H1 (cell line): ENCODE results near the gene ADGRF1. TPM values are rescaled to one million over a fixed set of nuclear protein-coding genes. Genes with fewer than 3 reads are reported as not detected.

Experiments
- CTCF ChIA-PET: fragments of 300-600 bp; sonication (Branson Sonifier 250); formaldehyde crosslinking; loops from one replicate; lab custom pipeline; 2021; ENCODE audit not compliant: partially characterized antibody; lab: Charles Lee
- POLR2A ChIA-PET: fragments of 300-600 bp; sonication (Branson Sonifier 250); formaldehyde crosslinking; loops from one replicate; lab custom pipeline; 2021; ENCODE audit warnings: inconsistent platforms; ENCODE audit not compliant: partially characterized antibody; lab: Charles Lee
- DNase-seq, 2 experiments: peaks; one replicate each; pipeline versions ENCODE4 v3.0.0 to v3.0.0-alpha.2; 2010 to 2022; ENCODE audit warnings: low spot score in 2 of 2, low read depth in 1 of 2, mixed read lengths in 1 of 2
- FAIRE-seq: peaks from 2 replicates; lab custom pipeline; 2011; peaks lifted over from hg19 to GRCh38; lab: Jason Lieb, UNC
- H2AFZ ChIP-seq: 2 replicates; pipeline ENCODE4 v1.8.1; 2012; ENCODE audit warnings: low read length, inconsistent platforms
- H2AK5ac ChIP-seq: 2 replicates; pipeline ENCODE4 v1.6.1; 2013; ENCODE audit warnings: low read depth, low read length
- H2BK120ac ChIP-seq: replicated peaks from 2 replicates; pipeline ENCODE3; 2013; ENCODE audit warnings: low read depth, low read length, inconsistent platforms
- H2BK12ac ChIP-seq: 2 replicates; pipeline ENCODE4 v1.6.1; 2013; ENCODE audit warnings: low read depth, low read length
- H2BK15ac ChIP-seq: 2 replicates; pipeline ENCODE4 v1.6.1; 2013; ENCODE audit warnings: low read length
- H2BK20ac ChIP-seq: 2 replicates; pipeline ENCODE4 v1.6.1; 2013; ENCODE audit warnings: low read length
- H2BK5ac ChIP-seq: 2 replicates; pipeline ENCODE4 v1.6.1; 2013; ENCODE audit warnings: low read depth, low read length
- H3K14ac ChIP-seq: 2 replicates; pipeline ENCODE4 v1.6.1; 2013; ENCODE audit warnings: inconsistent platforms; ENCODE audit not compliant: insufficient read length
- H3K18ac ChIP-seq: 2 replicates; pipeline ENCODE4 v1.6.1; 2013; ENCODE audit warnings: low read length; ENCODE audit errors: extremely low read depth
- H3K23ac ChIP-seq: 2 replicates; pipeline ENCODE4 v1.6.1; 2013; ENCODE audit warnings: inconsistent platforms; ENCODE audit not compliant: insufficient read length
- H3K23me2 ChIP-seq: 2 replicates; pipeline ENCODE4 v1.6.1; 2013; ENCODE audit warnings: low read depth, low read length
- H3K27ac ChIP-seq: 2 replicates; pipeline ENCODE4 v1.6.1; 2011; ENCODE audit warnings: low read depth, low read length, inconsistent platforms
- H3K27me3 ChIP-seq, 4 experiments: replicated peaks in 1 of 4; 1 replicate in 1 of 4; 2 replicates in 3 of 4; pipeline versions ENCODE4 v1.6.1 to v1.8.1; 2011 to 2013; ENCODE audit warnings: low read length in 3 of 4, mild to moderate bottlenecking in 3 of 4, inconsistent platforms in 2 of 4, mixed read lengths in 2 of 4, moderate library complexity in 1 of 4; ENCODE audit not compliant: control insufficient read depth in 3 of 4, insufficient read depth in 3 of 4; ENCODE audit errors: extremely low read depth in 1 of 4
- H3K36me3 ChIP-seq, 4 experiments: 2 replicates each; pipeline versions ENCODE4 v1.6.1 to v1.8.1; 2011 to 2013; ENCODE audit warnings: mild to moderate bottlenecking in 4 of 4, low read length in 3 of 4, moderate library complexity in 2 of 4, control low read depth in 1 of 4, inconsistent platforms in 1 of 4; ENCODE audit not compliant: insufficient read depth in 4 of 4, control insufficient read depth in 2 of 4
- H3K4ac ChIP-seq: replicated peaks from 2 replicates; pipeline ENCODE3; 2013; ENCODE audit warnings: low read length, low read depth, mixed read lengths, inconsistent platforms; ENCODE audit not compliant: insufficient read length
- H3K4me1 ChIP-seq, 4 experiments: replicated peaks in 1 of 4; 1 replicate in 1 of 4; 2 replicates in 3 of 4; pipeline versions ENCODE4 v1.6.1 to v1.8.1; 2011 to 2013; ENCODE audit warnings: low read length in 3 of 4, inconsistent platforms in 2 of 4, mixed read lengths in 1 of 4; ENCODE audit not compliant: insufficient read depth in 4 of 4, control insufficient read depth in 3 of 4
- H3K4me2 ChIP-seq, 2 experiments: 2 replicates each; pipeline versions ENCODE4 v1.6.1 to v1.8.1; 2011 to 2013; ENCODE audit warnings: low read depth in 2 of 2, low read length in 2 of 2, control low read depth in 1 of 2, inconsistent platforms in 1 of 2, mild to moderate bottlenecking in 1 of 2; ENCODE audit not compliant: insufficient read depth in 1 of 2
- H3K4me3 ChIP-seq, 4 experiments: fragments of 200-600, 300-600 bp in 1 of 4; sonication (generic), shearing (Covaris generic), sonication (Bioruptor Twin) in 1 of 4; 2 replicates each; pipeline versions ENCODE4 v1.5.1 to v1.8.1; 2011 to 2016; ENCODE audit warnings: low read length in 4 of 4, low read depth in 3 of 4, control low read depth in 2 of 4, inconsistent platforms in 2 of 4, mild to moderate bottlenecking in 2 of 4, mixed read lengths in 1 of 4, moderate library complexity in 1 of 4; ENCODE audit not compliant: insufficient read depth in 2 of 4; ENCODE audit errors: extremely low read depth in 1 of 4
- H3K56ac ChIP-seq: replicated peaks from 2 replicates; pipeline ENCODE3; 2013; ENCODE audit warnings: low read depth, mild to moderate bottlenecking, mixed read lengths, low read length, inconsistent platforms; ENCODE audit not compliant: insufficient read length
- H3K79me1 ChIP-seq: 2 replicates; pipeline ENCODE4 v1.6.1; 2013; ENCODE audit warnings: low read depth, low read length, control low read depth
- H3K79me2 ChIP-seq, 2 experiments: 2 replicates each; pipeline versions ENCODE4 v1.6.1 to v1.8.1; 2012 to 2013; ENCODE audit warnings: low read length in 2 of 2, mild to moderate bottlenecking in 2 of 2, inconsistent platforms in 1 of 2; ENCODE audit not compliant: insufficient read depth in 2 of 2, control insufficient read depth in 1 of 2
- H3K9ac ChIP-seq, 4 experiments: replicated peaks in 1 of 4; 1 replicate in 1 of 4; 2 replicates in 3 of 4; pipeline versions ENCODE4 v1.6.1 to v1.8.1; 2011 to 2013; ENCODE audit warnings: low read depth in 3 of 4, low read length in 3 of 4, control low read depth in 2 of 4, mild to moderate bottlenecking in 2 of 4, moderate library complexity in 2 of 4, inconsistent platforms in 1 of 4; ENCODE audit errors: extremely low read depth in 1 of 4
- H3K9me3 ChIP-seq, 2 experiments: 2 replicates each; pipeline versions ENCODE4 v1.6.1 to v1.8.1; 2012 to 2013; ENCODE audit warnings: mild to moderate bottlenecking in 2 of 2, moderate library complexity in 2 of 2, control low read depth in 1 of 2, inconsistent platforms in 1 of 2, low read depth in 1 of 2, low read length in 1 of 2, mixed read lengths in 1 of 2; ENCODE audit not compliant: insufficient read depth in 2 of 2
- H4K20me1 ChIP-seq, 2 experiments: replicated peaks in 1 of 2; 2 replicates each; pipeline versions ENCODE3 to v1.8.1; 2011 to 2013; ENCODE audit warnings: inconsistent platforms in 2 of 2, low read length in 2 of 2, mild to moderate bottlenecking in 1 of 2; ENCODE audit not compliant: insufficient read depth in 2 of 2, control insufficient read depth in 1 of 2
- H4K5ac ChIP-seq: 2 replicates; pipeline ENCODE4 v1.6.1; 2013; ENCODE audit warnings: low read length, low read depth, mixed read lengths, inconsistent platforms; ENCODE audit not compliant: insufficient read length
- H4K8ac ChIP-seq: 2 replicates; pipeline ENCODE4 v1.8.0; 2013; ENCODE audit warnings: mild to moderate bottlenecking, moderate library complexity, low read length, inconsistent platforms; ENCODE audit not compliant: insufficient read depth; ENCODE audit errors: extremely low read depth
- H4K91ac ChIP-seq: replicated peaks from 2 replicates; pipeline ENCODE3; 2013; ENCODE audit warnings: low read length, mixed read lengths, inconsistent platforms; ENCODE audit not compliant: insufficient read length
- ATF3 ChIP-seq: IDR thresholded peaks from 2 replicates; pipeline ENCODE4 v1.6.1; 2011; ENCODE audit warnings: low read depth, mild to moderate bottlenecking, low read length; ENCODE audit not compliant: insufficient read depth
- SRF ChIP-seq: IDR thresholded peaks from 2 replicates; pipeline ENCODE4 v1.6.1; 2011; ENCODE audit warnings: mild to moderate bottlenecking, low read depth, low read length, moderate library complexity
- WGBS, 2 experiments: shearing (Covaris generic) in 1 of 2; methylation state at CpG; one replicate each; pipeline versions ENCODE4 v1.1.6 to v1.1.7; 2013 to 2015; ENCODE audit warnings: low lambda C conversion rate in 2 of 2, mixed read lengths in 2 of 2, inconsistent platforms in 1 of 2, low coverage in 1 of 2, missing lambda C conversion rate in 1 of 2; ENCODE audit not compliant: insufficient replicate concordance in 2 of 2, insufficient coverage in 1 of 2, insufficient read length in 1 of 2; ENCODE audit errors: extremely low coverage in 1 of 2, missing lambda C conversion rate in 1 of 2; 5-methylcytosine and 5-hydroxymethylcytosine counted together
- polyA plus RNA-seq, 7 experiments: library from polyadenylated mRNA; depleted of rRNA in 3 of 7; stranded (reverse) in 5 of 7; unstranded in 2 of 7; fragments of >200 nt in 5 of 7; fragments of 200-250 nt in 2 of 7; gene quantifications; 1 replicate in 5 of 7; 2 replicates in 1 of 7; 4 replicates in 1 of 7; pipeline versions ENCODE4 v1.2.1 to v1.2.3, GENCODE V29; 2011 to 2013; ENCODE audit warnings: missing spikeins in 2 of 7, mixed read lengths in 2 of 7
- total RNA-seq: library from RNA; stranded (reverse); fragmentation: NEBNext Ultra II Directional; extraction: Animal tissue kit (Norgen Biotek cat#: 25700); gene quantifications from 2 replicates; pipeline ENCODE4 v1.2.1, GENCODE V29; 2021
- TF ChIP-seq, protein P1 (sequence below): IDR thresholded peaks from 2 replicates; pipeline ENCODE4 v1.6.1; 2012; ENCODE audit warnings: inconsistent platforms

ADGRF1 gene
- total and polyA plus RNA-seq, 2 of the 8 experiments (the other 6 are each of a cell fraction or from before 2014, with no cell fraction given) = not detected

- H3K79me2 ChIP-seq = no peaks in the 10 kb centered on the region
- TF ChIP-seq, protein P1, sequence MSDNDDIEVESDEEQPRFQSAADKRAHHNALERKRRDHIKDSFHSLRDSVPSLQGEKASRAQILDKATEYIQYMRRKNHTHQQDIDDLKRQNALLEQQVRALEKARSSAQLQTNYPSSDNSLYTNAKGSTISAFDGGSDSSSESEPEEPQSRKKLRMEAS = no peak
- TF ChIP-seq SRF (no peak), ATF3 (no peak)
- no peak overlapping the region for H3K56ac ChIP-seq
- H2BK15ac ChIP-seq = no peak overlapping the region
- H3K9ac ChIP-seq = no peak overlapping the region
- no peak overlapping the region for H3K4ac ChIP-seq
- no peaks in the 10 kb centered on the region for H3K36me3 ChIP-seq
- no peaks in the 10 kb centered on the region for H4K20me1 ChIP-seq
- H2BK20ac ChIP-seq = no peak overlapping the region
- no peak overlapping the region for H3K23ac ChIP-seq
- DNase-seq (no peak), FAIRE-seq (no peak)
- H4K91ac ChIP-seq = no peak overlapping the region
- H3K4me3 ChIP-seq = no peak overlapping the region
- H3K27me3 ChIP-seq = no peaks in the 10 kb centered on the region
- no peak overlapping the region for H3K18ac ChIP-seq
- H2AFZ ChIP-seq = no peak overlapping the region
- no peak overlapping the region for H2BK12ac ChIP-seq
- no peaks in the 10 kb centered on the region for H3K79me1 ChIP-seq
- no peak overlapping the region for H2AK5ac ChIP-seq
- no peak overlapping the region for H4K8ac ChIP-seq
- H3K4me1 ChIP-seq = no peaks in the 10 kb centered on the region
- no peak overlapping the region for H3K14ac ChIP-seq
- ChIA-PET POLR2A (no interaction called here), CTCF (no interaction called here)
- no peak overlapping the region for H4K5ac ChIP-seq
- H3K9me3 ChIP-seq = no peaks in the 10 kb centered on the region
- no peak overlapping the region for H2BK120ac ChIP-seq
- no peak overlapping the region for H3K4me2 ChIP-seq
- no peaks in the 10 kb centered on the region for H3K23me2 ChIP-seq
- H2BK5ac ChIP-seq = no peak overlapping the region
- H3K27ac ChIP-seq = no peak overlapping the region
- WGBS, 2 experiments = 84% methylated on average over 3 of the region's 3 CpGs; no CpG with 5 or more reads in 1 of the 2 experiments
These were observed 14.8 kb downstream of the ADGRF1 start for GRCh38 chr6:47027315-47027714.
